ENCODE results near the gene RGS12.

RGS12 gene

DNA sequence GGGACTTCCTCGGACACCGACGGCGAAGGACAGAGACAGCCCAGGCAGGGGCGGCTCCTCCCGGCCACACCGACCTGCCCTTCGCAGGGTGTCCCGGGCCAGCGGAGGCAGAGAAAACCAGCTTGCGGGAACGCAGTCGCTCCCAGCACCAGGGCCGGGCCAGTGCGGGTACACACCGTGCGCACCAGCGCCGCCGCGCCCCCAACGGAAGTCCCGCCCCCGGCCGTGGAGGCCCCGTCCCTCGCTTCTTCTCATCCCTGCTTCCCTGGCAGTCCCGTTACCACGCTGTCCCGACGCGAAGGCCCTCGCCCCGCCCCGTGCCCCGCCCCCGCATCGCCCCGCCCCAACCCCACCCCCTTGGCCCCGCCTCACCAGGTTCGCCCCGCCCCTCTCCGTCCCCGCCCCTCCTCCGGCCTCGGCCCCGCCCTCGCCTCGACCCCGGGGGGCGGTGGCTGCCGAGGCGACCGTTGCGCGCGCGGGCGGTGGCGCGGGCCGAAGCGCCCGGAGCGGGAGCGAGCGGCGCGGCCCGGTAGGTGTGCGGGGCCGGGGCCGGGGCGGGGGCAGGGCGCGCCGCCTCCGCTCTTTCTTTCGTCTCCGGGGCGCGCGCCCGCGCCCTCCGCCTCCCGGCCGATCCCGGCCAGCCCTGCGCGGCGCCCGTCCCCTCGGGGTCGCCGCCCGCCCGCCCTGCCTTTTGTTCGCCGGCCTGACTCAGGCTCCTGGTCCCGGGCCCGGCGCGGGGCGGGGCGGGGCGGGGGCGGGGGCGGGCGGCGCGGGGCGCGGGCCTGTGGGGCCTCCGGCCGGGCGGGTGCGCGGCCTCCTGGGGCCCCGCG is at the start of gene RGS12:
Gene RGS12 (plus strand): TSS at position 451 of the 830 bp plus-strand sequence. CDS start 23,150 bp downstream, outside the sequence.
- H3K4me3 ChIP-seq (ENCODE audit: low read length), result peak within 1 kb of the TSS; percentile 72
- no peaks in the 10 kb centered on the region for H3K27me3 ChIP-seq (ENCODE audit: control insufficient read depth, insufficient read depth, low read length)
- no peak within 1 kb of the TSS for H3K27ac ChIP-seq (ENCODE audit: low read length)
- peak; percentile 70 for DNase-seq (ENCODE audit: low read depth, low spot score)
- no peaks in the 10 kb centered on the region for H3K9me3 ChIP-seq (ENCODE audit: control insufficient read depth, insufficient read depth, low read length)
- WGBS (ENCODE audit: insufficient coverage, insufficient read length), result no CpG with 5 or more reads among the region's 121 CpGs
- no peaks in the 10 kb centered on the region for H3K36me3 ChIP-seq (ENCODE audit: control insufficient read depth, insufficient read depth, low read length)
- peaks cover 3% of the 10 kb centered on the region; the same call in 1 of the 2 replicates for H3K4me1 ChIP-seq (ENCODE audit: control insufficient read depth, insufficient read depth, low read length)

DNA sequence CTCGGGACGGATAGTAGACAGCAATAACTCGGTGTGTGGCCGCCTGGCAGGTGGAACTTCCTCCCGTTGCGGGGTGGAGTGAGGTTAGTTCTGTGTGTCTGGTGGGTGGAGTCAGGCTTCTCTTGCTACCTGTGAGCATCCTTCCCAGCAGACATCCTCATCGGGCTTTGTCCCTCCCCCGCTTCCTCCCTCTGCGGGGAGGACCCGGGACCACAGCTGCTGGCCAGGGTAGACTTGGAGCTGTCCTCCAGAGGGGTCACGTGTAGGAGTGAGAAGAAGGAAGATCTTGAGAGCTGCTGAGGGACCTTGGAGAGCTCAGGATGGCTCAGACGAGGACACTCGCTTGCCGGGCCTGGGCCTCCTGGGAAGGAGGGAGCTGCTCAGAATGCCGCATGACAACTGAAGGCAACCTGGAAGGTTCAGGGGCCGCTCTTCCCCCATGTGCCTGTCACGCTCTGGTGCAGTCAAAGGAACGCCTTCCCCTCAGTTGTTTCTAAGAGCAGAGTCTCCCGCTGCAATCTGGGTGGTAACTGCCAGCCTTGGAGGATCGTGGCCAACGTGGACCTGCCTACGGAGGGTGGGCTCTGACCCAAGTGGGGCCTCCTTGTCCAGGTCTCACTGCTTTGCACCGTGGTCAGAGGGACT is 49.6 kb upstream of the RGS12 start:
- Histone ChIP-seq H3K4me3 (ENCODE audit: low read length) (no peak overlapping the region), H3K27ac (ENCODE audit: low read length) (no peak overlapping the region), H3K27me3 (ENCODE audit: control insufficient read depth, insufficient read depth, low read length) (peaks cover 1% of the 10 kb centered on the region; the same call in 1 of the 2 replicates), H3K9me3 (ENCODE audit: control insufficient read depth, insufficient read depth, low read length) (no peaks in the 10 kb centered on the region), H3K36me3 (ENCODE audit: control insufficient read depth, insufficient read depth, low read length) (peaks cover 19% of the 10 kb centered on the region), H3K4me1 (ENCODE audit: control insufficient read depth, insufficient read depth, low read length) (peaks cover 5% of the 10 kb centered on the region; the same call in 1 of the 2 replicates)
- no CpG with 5 or more reads among the region's 23 CpGs for WGBS (ENCODE audit: insufficient coverage, insufficient read length)
- no peak for DNase-seq (ENCODE audit: low read depth, low spot score)

- Histone ChIP-seq H3K9me3 (ENCODE audit: control insufficient read depth, insufficient read depth, low read length) (no peaks in the 10 kb centered on the region), H3K36me3 (ENCODE audit: control insufficient read depth, insufficient read depth, low read length) (peaks cover 16% of the 10 kb centered on the region), H3K4me3 (ENCODE audit: low read length) (no peak overlapping the region), H3K27ac (ENCODE audit: low read length) (no peak overlapping the region), H3K27me3 (ENCODE audit: control insufficient read depth, insufficient read depth, low read length) (no peaks in the 10 kb centered on the region), H3K4me1 (ENCODE audit: control insufficient read depth, insufficient read depth, low read length) (peaks cover 3% of the 10 kb centered on the region; the same call in 1 of the 2 replicates)
- DNase-seq (ENCODE audit: low read depth, low spot score), result no peak
- WGBS (ENCODE audit: insufficient coverage, insufficient read length), result no CpG with 5 or more reads among the region's 1 CpG
These were observed 48.8 kb upstream of the RGS12 start for GRCh38 chr4:3244002-3244401.

GRCh38 chr4:3244747-3245146 is 48.1 kb upstream of the RGS12 start:
- Histone ChIP-seq H3K36me3 (ENCODE audit: control insufficient read depth, insufficient read depth, low read length) (peaks cover 11% of the 10 kb centered on the region), H3K27ac (ENCODE audit: low read length) (no peak overlapping the region), H3K4me1 (ENCODE audit: control insufficient read depth, insufficient read depth, low read length) (peaks cover 6% of the 10 kb centered on the region; the same call in 1 of the 2 replicates), H3K4me3 (ENCODE audit: low read length) (no peak overlapping the region), H3K27me3 (ENCODE audit: control insufficient read depth, insufficient read depth, low read length) (no peaks in the 10 kb centered on the region), H3K9me3 (ENCODE audit: control insufficient read depth, insufficient read depth, low read length) (no peaks in the 10 kb centered on the region)
- DNase-seq (ENCODE audit: low read depth, low spot score), result no peak
- no CpG with 5 or more reads among the region's 9 CpGs for WGBS (ENCODE audit: insufficient coverage, insufficient read length)

GRCh38 chr4:3245676-3246075 is 47.1 kb upstream of the RGS12 start:
- Histone ChIP-seq H3K36me3 (ENCODE audit: control insufficient read depth, insufficient read depth, low read length) (peaks cover 4% of the 10 kb centered on the region; the same call in 1 of the 2 replicates), H3K4me1 (ENCODE audit: control insufficient read depth, insufficient read depth, low read length) (peaks cover 7% of the 10 kb centered on the region)
- WGBS (ENCODE audit: insufficient coverage, insufficient read length), result no CpG with 5 or more reads among the region's 6 CpGs

GRCh38 chr4:3246458-3247398 is 46.1 kb upstream of the RGS12 start:
- no peaks in the 10 kb centered on the region for H3K9me3 ChIP-seq (ENCODE audit: control insufficient read depth, insufficient read depth, low read length)
- H3K4me1 ChIP-seq (ENCODE audit: control insufficient read depth, insufficient read depth, low read length), result peaks cover 4% of the 10 kb centered on the region
- DNase-seq (ENCODE audit: low read depth, low spot score), result no peak
- H3K27me3 ChIP-seq (ENCODE audit: control insufficient read depth, insufficient read depth, low read length), result no peaks in the 10 kb centered on the region
- no peaks in the 10 kb centered on the region; the same call in 1 of the 2 replicates for H3K36me3 ChIP-seq (ENCODE audit: control insufficient read depth, insufficient read depth, low read length)
- no CpG with 5 or more reads among the region's 16 CpGs for WGBS (ENCODE audit: insufficient coverage, insufficient read length)
- no peak overlapping the region for H3K4me3 ChIP-seq (ENCODE audit: low read length)
- H3K27ac ChIP-seq (ENCODE audit: low read length), result no peak overlapping the region

More at GRCh38 chr4:3245676-3246075, 47.1 kb upstream of the RGS12 start:
- Histone ChIP-seq H3K27me3 (ENCODE audit: control insufficient read depth, insufficient read depth, low read length) (no peaks in the 10 kb centered on the region), H3K9me3 (ENCODE audit: control insufficient read depth, insufficient read depth, low read length) (no peaks in the 10 kb centered on the region), H3K27ac (ENCODE audit: low read length) (no peak overlapping the region), H3K4me3 (ENCODE audit: low read length) (no peak overlapping the region)
- no peak for DNase-seq (ENCODE audit: low read depth, low spot score)

- no peak for DNase-seq (ENCODE audit: low read depth, low spot score)
- Histone ChIP-seq H3K4me1 (ENCODE audit: control insufficient read depth, insufficient read depth, low read length) (peaks cover 4% of the 10 kb centered on the region), H3K27ac (ENCODE audit: low read length) (no peak overlapping the region), H3K27me3 (ENCODE audit: control insufficient read depth, insufficient read depth, low read length) (no peaks in the 10 kb centered on the region), H3K36me3 (ENCODE audit: control insufficient read depth, insufficient read depth, low read length) (no peaks in the 10 kb centered on the region; the same call in 1 of the 2 replicates), H3K4me3 (ENCODE audit: low read length) (no peak overlapping the region), H3K9me3 (ENCODE audit: control insufficient read depth, insufficient read depth, low read length) (no peaks in the 10 kb centered on the region)
- whole genome bisulfite sequencing (ENCODE audit: insufficient coverage, insufficient read length), result no CpG with 5 or more reads among the region's 21 CpGs
These were observed 45.2 kb upstream of the RGS12 start for GRCh38 chr4:3247399-3248177.

GRCh38 chr4:3248178-3248480 is 44.7 kb upstream of the RGS12 start:
- no peak for DNase-seq (ENCODE audit: low read depth, low spot score)
- Histone ChIP-seq H3K4me3 (ENCODE audit: low read length) (no peak overlapping the region), H3K36me3 (ENCODE audit: control insufficient read depth, insufficient read depth, low read length) (no peaks in the 10 kb centered on the region; the same call in 1 of the 2 replicates), H3K27me3 (ENCODE audit: control insufficient read depth, insufficient read depth, low read length) (no peaks in the 10 kb centered on the region), H3K4me1 (ENCODE audit: control insufficient read depth, insufficient read depth, low read length) (peaks cover 4% of the 10 kb centered on the region), H3K9me3 (ENCODE audit: control insufficient read depth, insufficient read depth, low read length) (no peaks in the 10 kb centered on the region), H3K27ac (ENCODE audit: low read length) (no peak overlapping the region)
- no CpG with 5 or more reads among the region's 14 CpGs for WGBS (ENCODE audit: insufficient coverage, insufficient read length)

DNA sequence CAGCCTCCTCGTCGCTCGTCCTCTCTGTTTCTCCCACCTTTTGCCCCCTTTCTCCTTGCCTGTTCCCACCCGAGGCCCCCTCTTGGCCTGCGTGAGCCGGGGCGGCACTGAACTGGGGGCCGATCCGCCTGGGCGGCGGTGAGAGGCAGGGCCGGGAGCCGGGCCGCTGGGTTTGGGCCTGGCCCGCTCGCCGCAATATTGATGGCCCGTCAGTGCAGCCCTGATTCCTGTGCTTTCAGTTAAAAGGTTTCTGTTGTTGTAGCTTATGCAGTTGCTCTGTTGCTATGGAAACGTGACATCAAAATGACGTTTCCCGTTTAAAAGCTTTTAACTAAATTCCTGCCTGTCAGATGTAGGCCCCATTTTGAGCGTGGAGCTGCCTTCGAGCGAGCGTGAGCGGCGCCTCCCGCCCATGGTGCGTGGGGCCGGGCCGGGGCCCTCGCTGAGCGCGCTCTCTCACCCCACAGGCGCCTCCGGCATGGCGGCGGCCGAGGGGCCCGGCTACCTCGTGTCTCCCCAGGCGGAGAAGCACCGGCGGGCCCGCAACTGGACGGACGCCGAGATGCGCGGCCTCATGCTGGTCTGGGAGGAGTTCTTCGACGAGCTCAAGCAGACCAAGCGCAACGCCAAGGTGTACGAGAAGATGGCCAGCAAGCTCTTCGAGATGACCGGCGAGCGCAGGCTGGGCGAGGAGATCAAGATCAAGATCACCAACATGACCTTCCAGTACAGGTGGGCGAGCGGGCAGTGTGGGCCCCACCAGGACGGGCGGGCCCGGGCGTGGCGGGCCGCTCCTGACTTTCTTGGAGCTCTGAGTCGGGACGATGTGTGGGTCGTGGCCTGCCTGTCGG is 43.8 kb upstream of the RGS12 start, which contains the start of gene MSANTD1:
Gene MSANTD1 (plus strand): TSS at position 349 of the 851 bp plus-strand sequence. CDS start 64 bp downstream, at position 413.
- Histone ChIP-seq H3K4me3 (ENCODE audit: low read length) (no peak within 1 kb of the TSS), H3K36me3 (ENCODE audit: control insufficient read depth, insufficient read depth, low read length) (no peaks in the 10 kb centered on the region; the same call in 1 of the 2 replicates), H3K27me3 (ENCODE audit: control insufficient read depth, insufficient read depth, low read length) (no peaks in the 10 kb centered on the region), H3K9me3 (ENCODE audit: control insufficient read depth, insufficient read depth, low read length) (no peaks in the 10 kb centered on the region), H3K27ac (ENCODE audit: low read length) (no peak within 1 kb of the TSS), H3K4me1 (ENCODE audit: control insufficient read depth, insufficient read depth, low read length) (peaks cover 4% of the 10 kb centered on the region)
- no CpG with 5 or more reads among the region's 72 CpGs for WGBS (ENCODE audit: insufficient coverage, insufficient read length)
- DNase-seq (ENCODE audit: low read depth, low spot score), result no peak
